GM19467 (cell line): ENCODE measurements around the gene MTX2.

Source experiments
- ATAC-seq: cut with Tn5 transposase; IDR thresholded peaks from one replicate; pipeline ENCODE4 v1.9.1; 2021; ENCODE audit warnings: mild to moderate bottlenecking, moderate library complexity; ENCODE audit not compliant: unreplicated experiment

Gene MTX2

GRCh38 chr2:176269319-176270099, at the start of gene MTX2:
MTX2 (plus strand) TSS chr2:176269442; CDS start chr2:176269630, 188 bp downstream.
- peak; percentile 97 for ATAC-seq

- no peak for ATAC-seq
These were observed 41.4 kb upstream of the MTX2 start for GRCh38 chr2:176227874-176228273.

- no peak for ATAC-seq
These were observed 35.1 kb upstream of the MTX2 start for GRCh38 chr2:176234156-176234555.

- no peak for ATAC-seq
These were observed 34.3 kb upstream of the MTX2 start for GRCh38 chr2:176234940-176235339.

- no peak for ATAC-seq
These were observed 31.8 kb upstream of the MTX2 start for GRCh38 chr2:176237456-176237855.

GRCh38 chr2:176239031-176239430, 30.2 kb upstream of the MTX2 start:
- ATAC-seq, result no peak

GRCh38 chr2:176240301-176240700, 28.9 kb upstream of the MTX2 start:
- no peak for ATAC-seq

- no peak for ATAC-seq
These were observed 27.0 kb upstream of the MTX2 start for GRCh38 chr2:176242276-176242675.

- ATAC-seq, result no peak
These were observed 22.9 kb upstream of the MTX2 start for GRCh38 chr2:176246331-176246730.

GRCh38 chr2:176247859-176248258, 21.4 kb upstream of the MTX2 start:
- no peak for ATAC-seq

GRCh38 chr2:176251928-176252327, 17.3 kb upstream of the MTX2 start:
- no peak for ATAC-seq

- ATAC-seq, result no peak
These were observed 8.6 kb upstream of the MTX2 start for GRCh38 chr2:176260689-176261088.

GRCh38 chr2:176261136-176261535, 8.1 kb upstream of the MTX2 start:
- ATAC-seq, result no peak

- peak; percentile 16 for ATAC-seq
These were observed 295 bp upstream of the MTX2 start for GRCh38 chr2:176268976-176269318.

- no peak for ATAC-seq
These were observed 983 bp downstream of the MTX2 start for GRCh38 chr2:176270100-176270750.

GRCh38 chr2:176272870-176273459, 3.7 kb downstream of the MTX2 start:
- no peak for ATAC-seq

- ATAC-seq, result no peak
These were observed 9.7 kb downstream of the MTX2 start for GRCh38 chr2:176278927-176279326.

GRCh38 chr2:176280156-176280555, 10.9 kb downstream of the MTX2 start:
- no peak for ATAC-seq

GRCh38 chr2:176280867-176281658, 11.8 kb downstream of the MTX2 start:
- ATAC-seq, result no peak

GRCh38 chr2:176283291-176284068, 14.2 kb downstream of the MTX2 start:
- no peak for ATAC-seq
